Measurements from ENCODE around the gene PCGF5.

PCGF5 gene

GRCh38 chr10:91210014-91210413, 10.4 kb upstream of the PCGF5 start:
- DNase-seq (ENCODE audit: insufficient read length, low spot score) (no peak), FAIRE-seq (no peak)
- no peak for TF ChIP-seq CTCF (IDR thresholded peaks at IDR 0.05; ENCODE audit: insufficient read depth, missing control alignments)

- no peak for TF ChIP-seq CTCF (IDR thresholded peaks at IDR 0.05; ENCODE audit: insufficient read depth, missing control alignments)
- FAIRE-seq (no peak), DNase-seq (ENCODE audit: insufficient read length, low spot score) (no peak)
Observed at GRCh38 chr10:91210435-91210834, 10.0 kb upstream of the PCGF5 start.

GRCh38 chr10:91211675-91212074, 8.8 kb upstream of the PCGF5 start:
- no peak for TF ChIP-seq CTCF (IDR thresholded peaks at IDR 0.05; ENCODE audit: insufficient read depth, missing control alignments)
- no peak for FAIRE-seq
- no peak for DNase-seq (ENCODE audit: insufficient read length, low spot score)

- no peak for TF ChIP-seq CTCF (IDR thresholded peaks at IDR 0.05; ENCODE audit: insufficient read depth, missing control alignments)
- FAIRE-seq (no peak), DNase-seq (ENCODE audit: insufficient read length, low spot score) (no peak)
Observed at GRCh38 chr10:91214911-91215310, 5.6 kb upstream of the PCGF5 start.

GRCh38 chr10:91215384-91215783, 5.1 kb upstream of the PCGF5 start:
- TF ChIP-seq CTCF (IDR thresholded peaks at IDR 0.05; ENCODE audit: insufficient read depth, missing control alignments) = no peak
- DNase-seq (ENCODE audit: insufficient read length, low spot score) = no peak
- FAIRE-seq = no peak

GRCh38 chr10:91219371-91220193, 881 bp upstream of the PCGF5 start:
- TF ChIP-seq CTCF (IDR thresholded peaks at IDR 0.05; ENCODE audit: insufficient read depth, missing control alignments) = no peak
- no peak for FAIRE-seq
- DNase-seq (ENCODE audit: insufficient read length, low spot score) = no peak

- FAIRE-seq (no peak), DNase-seq (ENCODE audit: insufficient read length, low spot score) (no peak)
- no peak for TF ChIP-seq CTCF (IDR thresholded peaks at IDR 0.05; ENCODE audit: insufficient read depth, missing control alignments)
Observed at GRCh38 chr10:91220954-91221675, 652 bp downstream of the PCGF5 start.
